Stomach (tissue), 4 donors: ENCODE measurements around the gene SECISBP2.

Experiments used
- POLR2A ChIP-seq, 4 donors: fragments of 450-650 bp; IDR thresholded peaks; one replicate each; pipeline ENCODE4 v1.6.1; 2016; ENCODE audit warnings: antibody characterized with exemption in 4 of 4, control low read depth in 2 of 4, mild to moderate bottlenecking in 1 of 4, moderate library complexity in 1 of 4
- TF ChIP-seq, protein P1 (sequence below), 7 experiments: fragments of 450-650 bp in 4 of 7; fragments of 200-600 bp in 3 of 7; sonication (generic) in 3 of 7; IDR thresholded peaks; one replicate each; pipeline ENCODE4 v1.5.1; 2016 to 2019; ENCODE audit warnings: antibody characterized with exemption in 7 of 7, control low read depth in 2 of 7, mild to moderate bottlenecking in 1 of 7

GRCh38 chr9:89376286-89376685, 58.0 kb downstream of the SECISBP2 start:
- TF ChIP-seq POLR2A (IDR thresholded peaks at IDR 0.05): no peak
- TF ChIP-seq, protein P1, sequence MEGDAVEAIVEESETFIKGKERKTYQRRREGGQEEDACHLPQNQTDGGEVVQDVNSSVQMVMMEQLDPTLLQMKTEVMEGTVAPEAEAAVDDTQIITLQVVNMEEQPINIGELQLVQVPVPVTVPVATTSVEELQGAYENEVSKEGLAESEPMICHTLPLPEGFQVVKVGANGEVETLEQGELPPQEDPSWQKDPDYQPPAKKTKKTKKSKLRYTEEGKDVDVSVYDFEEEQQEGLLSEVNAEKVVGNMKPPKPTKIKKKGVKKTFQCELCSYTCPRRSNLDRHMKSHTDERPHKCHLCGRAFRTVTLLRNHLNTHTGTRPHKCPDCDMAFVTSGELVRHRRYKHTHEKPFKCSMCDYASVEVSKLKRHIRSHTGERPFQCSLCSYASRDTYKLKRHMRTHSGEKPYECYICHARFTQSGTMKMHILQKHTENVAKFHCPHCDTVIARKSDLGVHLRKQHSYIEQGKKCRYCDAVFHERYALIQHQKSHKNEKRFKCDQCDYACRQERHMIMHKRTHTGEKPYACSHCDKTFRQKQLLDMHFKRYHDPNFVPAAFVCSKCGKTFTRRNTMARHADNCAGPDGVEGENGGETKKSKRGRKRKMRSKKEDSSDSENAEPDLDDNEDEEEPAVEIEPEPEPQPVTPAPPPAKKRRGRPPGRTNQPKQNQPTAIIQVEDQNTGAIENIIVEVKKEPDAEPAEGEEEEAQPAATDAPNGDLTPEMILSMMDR (IDR thresholded peaks at IDR 0.05): no peak
